GM21423 (cell line): ENCODE measurements around the gene E2F7.

Experiments used
- ATAC-seq: cut with Tn5 transposase; IDR thresholded peaks from one replicate; pipeline ENCODE4 v1.9.1; 2021; ENCODE audit warnings: mild to moderate bottlenecking, moderate library complexity; ENCODE audit not compliant: unreplicated experiment

Gene E2F7

DNA sequence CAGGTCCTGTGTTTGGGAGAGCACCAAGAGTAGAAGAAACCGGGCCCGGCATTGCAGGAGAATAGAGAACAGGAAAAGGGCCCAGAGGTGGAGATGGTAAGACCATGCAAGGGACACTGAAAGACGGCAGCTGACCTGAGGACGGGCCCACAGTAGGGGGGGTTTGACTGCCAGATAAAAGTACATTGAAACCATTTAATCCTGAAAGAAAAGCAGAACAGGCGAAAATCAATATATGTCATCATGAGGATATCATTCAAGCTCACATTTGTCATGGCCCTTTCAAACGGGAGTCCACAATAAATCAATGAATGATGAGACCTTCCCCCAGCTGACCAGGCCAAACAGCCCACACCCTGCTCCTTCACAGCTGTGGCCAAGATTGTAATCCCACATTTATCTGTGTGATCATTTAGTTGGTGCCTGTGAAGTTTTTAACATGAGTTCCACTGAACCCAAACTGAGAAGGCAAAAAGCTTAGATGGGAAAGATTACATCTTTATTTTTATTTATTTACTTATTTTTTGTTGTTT, 39.5 kb downstream of the E2F7 start:
- no peak for ATAC-seq

GRCh38 chr12:77023501-77023900, 41.9 kb downstream of the E2F7 start:
- no peak for ATAC-seq

- ATAC-seq = no peak
These were observed 45.4 kb downstream of the E2F7 start for GRCh38 chr12:77019920-77020319.

DNA sequence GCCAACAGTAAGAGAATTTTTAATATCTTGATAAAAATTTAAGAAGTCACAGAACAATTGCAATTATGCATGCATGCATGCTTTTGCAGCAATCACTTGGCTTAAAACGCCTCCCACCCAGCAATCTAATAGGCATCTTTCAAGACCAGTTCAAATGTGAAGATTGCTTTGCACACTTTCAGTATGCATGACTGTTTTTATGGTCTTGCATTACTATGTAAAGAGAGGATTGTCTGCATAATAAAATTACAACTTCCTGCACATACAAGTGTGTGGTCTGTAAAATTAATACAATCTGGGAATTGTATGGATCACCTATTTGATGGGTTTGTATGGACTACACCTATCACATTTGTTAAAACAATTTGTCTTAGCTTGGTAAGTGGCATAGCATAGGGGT, 48.8 kb downstream of the E2F7 start:
- ATAC-seq = no peak

DNA sequence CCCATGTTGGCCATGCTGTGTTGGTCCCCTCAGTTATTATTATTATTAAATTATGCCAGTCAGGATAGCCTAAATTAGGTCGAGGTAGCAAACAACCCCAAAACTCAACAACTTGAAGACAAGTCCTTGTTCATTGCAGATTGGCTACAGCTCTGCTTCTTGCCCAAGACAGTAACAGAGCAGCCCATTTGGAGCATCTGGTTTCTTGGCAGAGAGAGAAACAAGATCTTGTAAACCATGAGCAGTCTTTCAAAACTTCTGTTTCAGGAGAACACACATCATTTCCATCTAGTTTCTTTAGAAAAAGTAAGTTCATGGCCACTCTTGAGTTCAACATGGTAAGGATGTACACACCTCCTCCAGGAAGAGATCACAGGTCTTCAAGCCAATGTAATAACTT, 52.3 kb downstream of the E2F7 start:
- ATAC-seq = no peak

DNA sequence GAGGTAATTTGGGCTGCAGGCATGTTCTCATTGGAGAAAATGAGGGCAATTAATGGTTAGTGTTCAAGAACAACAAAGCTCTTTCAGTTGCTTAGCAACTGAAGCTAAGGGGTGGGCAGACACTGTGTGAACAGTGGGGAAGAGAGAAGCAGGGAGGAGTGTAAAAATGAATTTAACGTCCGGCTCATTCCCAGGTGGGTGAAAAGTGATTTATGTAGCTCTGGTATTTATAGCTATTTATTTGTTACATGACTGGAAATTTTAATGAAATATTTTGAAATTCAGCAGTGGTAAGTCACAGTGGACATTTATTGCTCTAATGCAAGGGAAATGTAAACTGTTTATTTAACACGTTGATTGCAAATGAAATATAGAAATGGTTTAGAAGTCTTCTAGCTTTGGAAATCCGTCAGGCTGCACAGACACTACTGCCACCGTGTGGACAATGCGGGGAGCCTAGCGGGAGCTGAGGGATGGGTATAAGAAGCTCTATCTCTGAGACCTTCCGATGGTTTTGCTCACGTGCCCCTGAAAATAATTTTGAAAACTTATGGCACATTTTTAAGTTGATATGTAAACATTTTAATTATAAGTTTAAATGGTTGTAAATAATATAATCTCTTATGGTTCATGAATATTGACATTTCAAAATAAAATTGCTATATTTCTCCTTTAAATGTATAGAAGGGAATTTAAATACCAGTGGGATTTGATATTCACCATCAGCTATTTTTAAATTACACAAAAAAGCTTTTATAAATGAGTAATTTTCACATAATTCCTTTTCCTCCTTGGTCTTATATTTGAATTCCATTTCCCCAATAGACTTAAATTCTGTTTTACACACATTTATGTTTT, 54.4 kb downstream of the E2F7 start:
- ATAC-seq = peak; percentile 90

GRCh38 chr12:77007476-77007875, 57.9 kb downstream of the E2F7 start:
- ATAC-seq = no peak

GRCh38 chr12:77005611-77006098, 59.7 kb downstream of the E2F7 start:
- ATAC-seq = no peak

DNA sequence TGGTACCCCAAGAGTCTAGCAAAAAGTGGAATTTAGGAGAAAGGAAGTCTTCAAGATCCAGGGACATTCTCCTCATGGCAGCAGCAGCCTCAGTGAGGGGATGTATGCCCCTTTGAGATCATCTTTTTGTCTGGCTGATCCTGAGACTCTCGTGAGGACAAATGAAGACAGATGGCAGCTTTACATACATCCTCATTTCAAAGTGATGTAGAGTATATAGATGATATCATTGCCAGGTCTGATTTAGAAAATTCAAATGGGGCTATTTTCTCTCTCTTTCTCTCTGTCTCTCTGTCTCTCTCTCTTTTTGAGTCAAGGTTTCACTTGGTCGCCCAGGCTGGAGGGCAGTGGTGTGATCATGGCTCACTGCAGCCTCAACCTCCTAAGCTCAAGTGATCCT, 61.5 kb downstream of the E2F7 start:
- ATAC-seq = no peak

DNA sequence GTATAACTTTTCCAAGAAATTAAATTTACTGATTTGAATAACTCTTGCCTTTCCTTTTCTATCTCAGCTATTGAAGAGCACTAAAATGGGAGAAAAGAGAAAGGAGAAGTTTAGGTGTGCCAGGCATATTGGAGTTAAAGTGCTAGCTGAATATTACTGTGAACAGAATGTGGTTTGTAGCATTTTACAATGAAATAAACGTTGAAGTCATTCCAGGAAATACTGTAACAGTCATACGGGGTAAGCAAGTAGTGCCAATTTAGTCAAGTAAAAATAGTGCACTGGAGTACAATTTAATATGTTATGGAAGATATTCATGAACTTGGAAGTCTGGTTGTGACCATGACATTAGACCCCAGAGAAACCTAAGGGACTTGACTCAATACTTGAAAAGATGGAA, 62.1 kb downstream of the E2F7 start:
- no peak for ATAC-seq

DNA sequence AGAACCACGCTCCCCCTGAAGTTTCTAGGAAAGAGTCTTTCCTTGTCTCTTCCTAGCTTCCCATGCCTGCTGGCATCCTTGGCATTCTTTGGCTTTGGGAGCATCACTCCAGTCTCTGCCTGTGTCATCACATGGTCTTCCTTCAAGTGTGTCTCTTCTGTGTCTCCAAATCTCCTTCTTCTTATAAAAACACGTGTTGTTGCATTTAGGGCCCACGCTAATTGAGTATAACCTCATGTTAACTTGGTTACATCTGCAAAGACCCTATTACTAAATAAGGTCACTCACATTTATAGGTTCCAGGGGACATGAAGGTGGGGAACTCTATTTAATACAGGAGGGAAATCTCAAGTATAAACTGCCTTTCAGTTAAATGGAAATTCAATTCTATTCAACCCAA, 63.0 kb downstream of the E2F7 start:
- ATAC-seq = no peak

DNA sequence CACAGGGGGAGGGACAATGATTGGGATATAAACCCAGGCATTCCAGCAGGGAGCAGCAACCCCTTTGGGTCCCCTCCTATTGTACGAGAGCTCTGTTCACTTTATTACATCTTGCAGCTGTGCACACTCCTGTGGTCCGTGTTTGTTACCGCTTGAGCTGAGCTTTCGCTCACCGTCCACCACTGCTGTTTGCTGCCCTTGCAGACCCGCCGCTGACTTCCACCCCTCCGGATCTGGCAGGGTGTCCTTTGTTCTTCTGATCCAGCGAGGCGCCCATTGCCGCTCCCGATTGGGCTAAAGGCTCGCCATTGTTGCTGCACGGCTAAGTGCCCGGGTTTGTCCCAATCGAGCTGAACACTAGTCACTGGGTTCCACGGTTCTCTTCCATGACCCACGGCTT, 64.1 kb downstream of the E2F7 start:
- ATAC-seq = no peak

GRCh38 chr12:76998908-76999556, 66.3 kb downstream of the E2F7 start:
- no peak for ATAC-seq

DNA sequence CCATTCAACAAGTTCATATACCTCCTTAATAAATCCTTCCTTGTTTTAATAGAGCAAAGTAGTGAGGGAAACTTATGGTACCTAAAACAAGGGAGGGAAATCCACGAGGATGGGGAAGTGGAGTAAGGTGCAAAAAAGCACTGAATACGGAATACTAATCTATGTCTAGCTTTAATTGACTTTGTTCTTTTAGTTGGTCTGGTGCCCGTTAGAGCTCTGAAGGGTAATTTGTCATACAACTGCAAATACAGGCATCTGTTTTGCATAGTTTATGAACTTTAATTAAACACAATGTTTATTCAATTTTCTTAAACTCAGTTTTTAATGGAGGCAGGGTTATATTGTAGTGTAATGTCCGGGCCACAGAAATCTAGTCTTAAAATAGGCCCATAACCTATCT, 67.0 kb downstream of the E2F7 start:
- ATAC-seq = no peak

DNA sequence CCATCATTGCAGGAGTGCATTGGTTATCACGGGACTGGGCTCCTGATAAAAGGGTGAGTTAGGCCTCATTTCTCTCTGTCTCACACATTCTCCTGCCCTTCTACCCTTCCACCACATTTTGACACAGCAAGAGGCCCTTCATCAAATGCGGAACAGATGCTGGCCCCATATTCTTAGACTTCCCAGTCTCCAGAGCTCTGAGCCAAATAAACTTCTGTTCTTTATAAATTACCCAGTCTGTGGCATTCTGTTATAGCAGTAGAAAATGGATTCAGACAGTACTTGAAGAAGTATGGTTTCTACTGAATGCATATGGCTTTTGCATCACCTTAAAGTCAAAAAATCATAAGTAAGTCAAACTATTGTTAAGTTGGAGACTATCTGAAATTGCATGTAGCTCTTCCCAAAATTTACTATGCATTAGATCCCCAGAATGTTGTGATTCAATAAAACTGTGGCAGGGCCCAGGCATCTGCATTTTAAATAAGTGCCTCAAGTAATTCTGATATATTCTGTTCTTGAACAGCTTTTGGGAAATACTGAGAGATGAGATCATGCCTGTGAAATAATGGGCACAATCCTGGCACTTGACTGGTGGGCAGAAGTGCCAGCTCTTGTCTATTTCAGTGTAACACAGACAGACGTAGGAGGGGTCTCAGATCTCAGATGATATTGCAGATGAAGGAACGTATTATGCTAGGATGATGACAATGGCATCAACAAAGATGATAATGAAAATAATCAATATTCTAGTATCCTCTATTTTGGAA, 68.2 kb downstream of the E2F7 start:
- ATAC-seq = no peak

DNA sequence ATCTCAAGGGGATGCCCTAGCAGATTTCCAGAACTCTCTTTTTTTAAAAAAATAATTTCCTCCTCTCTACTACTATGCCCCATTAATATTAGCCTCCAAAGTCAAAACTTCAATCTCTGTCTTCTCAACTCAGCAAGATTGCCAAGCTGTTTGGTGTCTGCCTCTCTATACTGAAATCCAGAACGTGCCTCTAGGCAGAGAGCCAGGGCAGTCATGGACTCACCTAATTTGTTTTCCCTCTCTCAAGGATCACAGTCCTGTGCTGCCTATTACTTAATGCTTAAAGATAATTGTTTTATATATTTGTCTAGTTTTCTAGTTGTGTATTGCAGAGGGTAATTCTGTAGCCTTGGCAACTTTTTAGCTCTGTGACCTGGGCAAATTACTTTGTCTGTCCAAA, 74.7 kb downstream of the E2F7 start:
- no peak for ATAC-seq

- ATAC-seq = no peak
These were observed 80.8 kb downstream of the E2F7 start for GRCh38 chr12:76984566-76984965.

GRCh38 chr12:76983420-76983819, 81.9 kb downstream of the E2F7 start:
- ATAC-seq = no peak

DNA sequence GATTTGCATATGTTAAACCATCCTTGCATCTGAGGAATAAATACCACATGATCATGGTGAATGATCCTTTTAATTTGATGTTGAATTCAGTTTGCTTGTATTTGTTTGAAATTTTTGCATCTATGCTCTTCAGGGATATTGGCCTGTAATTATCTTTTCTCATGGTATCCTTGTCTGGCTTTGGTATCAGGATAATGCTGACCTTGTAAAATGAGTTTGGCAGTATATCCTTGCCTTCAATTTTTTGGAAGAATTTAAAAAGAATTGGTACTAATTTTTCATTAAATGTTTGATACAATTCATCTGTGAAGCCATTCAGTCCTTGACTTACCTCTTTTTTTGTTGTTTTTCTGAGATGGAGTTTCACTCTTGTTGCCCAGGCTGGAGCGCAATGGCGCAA, 85.2 kb downstream of the E2F7 start:
- ATAC-seq = no peak

- ATAC-seq = no peak
These were observed 88.5 kb downstream of the E2F7 start for GRCh38 chr12:76976777-76977382.
